ENCODE data around the gene GRM1. TPM values are rescaled to one million over a fixed set of nuclear protein-coding genes. Genes with fewer than 3 reads are reported as not detected.

Gene GRM1
- total RNA-seq, 2 experiments from 2014 or later, result not detected

Other genes starting within 250 kb of the GRM1 start
- gene FBXO30, start 214.3 kb upstream of the GRM1 start, total RNA-seq, result 1 to 10 TPM; 3.7 to 4.1 TPM
- 10 to 100 TPM; 11.3 to 11.9 TPM for gene SHPRH, start 64.7 kb upstream of the GRM1 start, total RNA-seq